ENCODE measurements around the gene SH2D6. TPM values are rescaled to one million over a fixed set of nuclear protein-coding genes. Genes with fewer than 3 reads are reported as not detected.

Gene SH2D6
- total RNA-seq, 6 experiments from 2014 or later, result 0.25 to 0.52 (median 0.37) TPM; not detected in 3

DNA sequence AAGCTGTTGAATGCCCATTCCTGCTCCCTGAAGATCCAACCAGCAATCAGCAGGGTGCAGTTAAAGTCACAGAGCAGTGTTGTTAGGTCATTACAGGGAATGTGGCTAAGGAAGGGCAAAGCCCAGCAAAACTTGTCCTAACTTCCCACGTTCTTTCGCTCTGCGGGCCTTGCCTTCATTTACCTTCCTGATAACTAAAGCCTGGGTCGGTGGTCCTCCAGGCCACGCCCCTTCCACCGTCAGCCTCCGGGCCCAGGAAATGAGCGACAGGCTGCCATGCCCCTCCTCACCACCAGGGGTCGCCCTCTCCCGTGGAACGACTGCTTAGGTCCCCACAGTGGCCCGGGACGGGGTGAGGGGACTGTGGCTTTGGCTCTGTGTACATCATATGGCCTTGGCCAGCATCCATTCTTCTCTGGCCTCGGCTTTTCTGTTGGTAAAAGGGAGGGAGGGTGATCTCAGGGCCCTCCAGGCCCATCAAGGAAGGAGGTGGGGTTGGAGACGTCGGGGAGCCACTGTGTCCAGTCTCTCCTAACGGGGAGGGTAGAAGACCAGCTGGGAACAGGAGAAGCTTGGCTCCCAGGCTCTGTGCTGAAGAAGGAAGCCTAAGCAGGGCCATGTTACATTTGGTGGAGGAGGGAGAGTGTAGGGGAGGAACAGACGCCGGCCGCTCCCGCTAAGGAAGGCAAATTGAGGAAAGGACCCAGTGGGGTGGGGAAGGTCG, 2.2 kb downstream of the SH2D6 start:
- Mint-ChIP-seq H3K27ac (peak overlapping the region; percentile 85), H3K27me3 (ENCODE audit: insufficient read depth) (peaks cover 4% of the 10 kb centered on the region; the same call in 1 of the 2 replicates), H3K9me3 (no peaks in the 10 kb centered on the region), H3K4me1 (ENCODE audit: low read depth) (peaks cover 31% of the 10 kb centered on the region), H3K4me3 (peak overlapping the region; percentile 60), H3K36me3 (ENCODE audit: low read depth) (no peaks in the 10 kb centered on the region)
- TF ChIP-seq, protein P1, sequence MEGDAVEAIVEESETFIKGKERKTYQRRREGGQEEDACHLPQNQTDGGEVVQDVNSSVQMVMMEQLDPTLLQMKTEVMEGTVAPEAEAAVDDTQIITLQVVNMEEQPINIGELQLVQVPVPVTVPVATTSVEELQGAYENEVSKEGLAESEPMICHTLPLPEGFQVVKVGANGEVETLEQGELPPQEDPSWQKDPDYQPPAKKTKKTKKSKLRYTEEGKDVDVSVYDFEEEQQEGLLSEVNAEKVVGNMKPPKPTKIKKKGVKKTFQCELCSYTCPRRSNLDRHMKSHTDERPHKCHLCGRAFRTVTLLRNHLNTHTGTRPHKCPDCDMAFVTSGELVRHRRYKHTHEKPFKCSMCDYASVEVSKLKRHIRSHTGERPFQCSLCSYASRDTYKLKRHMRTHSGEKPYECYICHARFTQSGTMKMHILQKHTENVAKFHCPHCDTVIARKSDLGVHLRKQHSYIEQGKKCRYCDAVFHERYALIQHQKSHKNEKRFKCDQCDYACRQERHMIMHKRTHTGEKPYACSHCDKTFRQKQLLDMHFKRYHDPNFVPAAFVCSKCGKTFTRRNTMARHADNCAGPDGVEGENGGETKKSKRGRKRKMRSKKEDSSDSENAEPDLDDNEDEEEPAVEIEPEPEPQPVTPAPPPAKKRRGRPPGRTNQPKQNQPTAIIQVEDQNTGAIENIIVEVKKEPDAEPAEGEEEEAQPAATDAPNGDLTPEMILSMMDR (IDR thresholded peaks at IDR 0.05), result peak; percentile 100
- DNase-seq, result peak; percentile 43

DNA sequence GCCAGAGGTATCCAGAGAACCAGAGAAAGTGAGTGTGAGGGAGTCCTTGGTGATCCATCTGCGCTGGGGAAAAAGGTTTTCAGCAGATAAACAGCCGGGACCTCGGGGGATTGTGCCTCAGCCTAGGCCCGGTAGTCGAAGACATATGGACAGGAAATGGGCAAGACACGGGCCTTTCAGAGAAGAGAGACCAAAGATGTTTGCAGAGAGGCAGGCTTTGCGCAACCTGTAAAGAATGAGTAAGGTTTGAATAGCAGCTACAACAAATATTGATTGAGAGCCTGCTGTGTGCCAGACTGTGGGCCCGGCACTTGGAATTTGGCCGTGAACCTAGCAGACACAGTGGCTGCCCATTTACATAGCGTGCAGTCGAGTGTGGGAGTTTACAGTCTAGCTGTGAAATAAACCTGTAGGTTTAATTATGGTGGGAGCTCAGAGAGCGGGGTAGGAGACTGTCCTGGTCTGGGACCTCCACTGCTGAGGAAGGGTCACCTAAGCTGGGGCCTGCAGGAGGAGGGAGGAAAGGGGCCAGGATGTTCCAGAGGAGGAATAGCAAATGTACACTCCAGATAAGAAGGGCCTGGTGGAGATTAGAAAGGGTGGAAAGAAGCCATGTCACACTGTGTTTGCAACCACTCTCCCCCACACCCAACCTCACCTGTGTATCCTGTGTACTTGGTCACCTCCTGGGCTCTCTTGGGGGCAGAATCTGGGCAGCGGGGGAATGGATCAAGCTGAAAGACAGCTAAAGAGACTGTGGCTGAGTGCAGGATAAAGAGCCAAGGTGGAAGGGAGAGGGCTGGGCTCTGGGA, 3.0 kb downstream of the SH2D6 start:
- Mint-ChIP-seq H3K36me3 (ENCODE audit: low read depth) (no peaks in the 10 kb centered on the region), H3K9me3 (no peaks in the 10 kb centered on the region), H3K4me1 (ENCODE audit: low read depth) (peaks cover 31% of the 10 kb centered on the region), H3K4me3 (peak overlapping the region; percentile 60; the same call in 1 of the 2 replicates), H3K27ac (peak overlapping the region; percentile 85), H3K27me3 (ENCODE audit: insufficient read depth) (peaks cover 4% of the 10 kb centered on the region; the same call in 1 of the 2 replicates)
- DNase-seq, result no peak
- TF ChIP-seq, protein P1 (IDR thresholded peaks at IDR 0.05), result no peak

DNA sequence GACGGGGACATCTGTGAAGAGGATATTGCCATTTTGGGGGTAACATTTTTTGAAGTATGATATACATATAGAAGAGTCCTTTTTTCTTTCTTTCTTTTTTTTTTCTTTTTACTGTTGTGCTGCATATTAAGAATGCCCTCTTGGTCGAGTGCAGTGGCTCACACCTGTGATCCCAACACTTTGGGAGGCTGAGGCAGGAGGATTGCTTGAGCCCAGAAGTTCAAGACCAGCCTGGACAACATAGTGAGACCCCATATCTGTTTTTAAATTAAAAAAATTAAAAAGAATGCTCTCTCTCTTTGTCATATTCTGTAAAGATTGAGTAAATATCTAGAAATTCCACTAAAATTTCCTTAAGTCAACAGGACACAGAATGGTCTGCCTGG, 3.6 kb downstream of the SH2D6 start:
- H3K4me1 Mint-ChIP-seq (ENCODE audit: low read depth), result peaks cover 31% of the 10 kb centered on the region
- TF ChIP-seq, protein P1 (IDR thresholded peaks at IDR 0.05), result no peak
- peak overlapping the region; percentile 85; the same call in 1 of the 2 replicates for H3K27ac Mint-ChIP-seq
- no peaks in the 10 kb centered on the region for H3K9me3 Mint-ChIP-seq
- no peak overlapping the region for H3K4me3 Mint-ChIP-seq
- no peaks in the 10 kb centered on the region for H3K36me3 Mint-ChIP-seq (ENCODE audit: low read depth)
- H3K27me3 Mint-ChIP-seq (ENCODE audit: insufficient read depth), result peaks cover 4% of the 10 kb centered on the region; the same call in 1 of the 2 replicates
- no peak for DNase-seq

DNA sequence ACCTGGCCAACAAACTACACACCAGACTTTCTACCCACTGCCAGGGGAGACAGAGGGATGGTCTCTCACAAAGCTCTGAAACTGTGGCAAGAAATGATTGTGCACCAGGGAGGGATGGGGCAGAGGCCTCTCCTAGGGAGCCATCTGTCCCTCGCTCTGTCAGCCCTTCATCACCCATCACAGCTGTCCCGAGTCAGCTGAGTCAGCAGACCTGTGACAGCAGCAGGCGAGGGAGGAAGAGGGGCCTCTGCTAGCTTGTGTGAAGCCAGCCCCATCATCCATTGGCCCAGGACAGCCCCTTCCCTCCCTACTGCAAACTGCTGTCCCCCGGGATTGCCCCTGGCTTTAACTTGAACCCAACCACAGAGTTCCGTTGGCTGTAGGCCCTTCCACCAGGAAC, 5.0 kb downstream of the SH2D6 start:
- H3K27me3 Mint-ChIP-seq (ENCODE audit: insufficient read depth), result 0 out of 2 replicates have a peak, but pooled peaks cover 2% of the 10 kb centered on the region
- no peaks in the 10 kb centered on the region for H3K9me3 Mint-ChIP-seq
- H3K36me3 Mint-ChIP-seq (ENCODE audit: low read depth), result no peaks in the 10 kb centered on the region
- no peak overlapping the region for H3K4me3 Mint-ChIP-seq
- no peak for DNase-seq
- no peak overlapping the region for H3K27ac Mint-ChIP-seq
- TF ChIP-seq, protein P1 (IDR thresholded peaks at IDR 0.05), result no peak
- H3K4me1 Mint-ChIP-seq (ENCODE audit: low read depth), result peaks cover 31% of the 10 kb centered on the region

DNA sequence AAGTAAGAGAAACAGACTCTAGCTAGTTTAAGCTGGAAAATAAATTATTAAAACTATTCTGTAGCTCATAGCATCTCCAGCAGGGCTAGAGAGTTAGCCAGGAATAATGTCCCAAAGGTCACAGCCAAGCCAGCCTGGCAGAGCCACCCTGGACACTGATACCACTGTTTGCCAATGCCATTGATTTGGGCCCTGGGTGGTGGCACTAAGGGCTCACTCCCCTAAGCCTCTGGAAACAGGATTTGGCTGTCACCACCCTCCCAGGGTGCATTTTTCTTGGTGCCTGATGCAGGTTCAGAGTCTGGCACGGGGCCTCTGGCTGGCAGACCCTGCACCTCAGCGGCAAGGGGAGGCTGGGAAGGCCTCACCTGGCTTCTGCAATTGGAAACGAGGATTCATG, 7.1 kb downstream of the SH2D6 start:
- H3K27me3 Mint-ChIP-seq (ENCODE audit: insufficient read depth), result 0 out of 2 replicates have a peak, but pooled peaks cover 2% of the 10 kb centered on the region
- DNase-seq, result no peak
- H3K27ac Mint-ChIP-seq, result no peak overlapping the region
- H3K4me3 Mint-ChIP-seq, result no peak overlapping the region
- TF ChIP-seq, protein P1 (IDR thresholded peaks at IDR 0.05), result no peak
- H3K9me3 Mint-ChIP-seq, result no peaks in the 10 kb centered on the region
- H3K4me1 Mint-ChIP-seq (ENCODE audit: low read depth), result peaks cover 14% of the 10 kb centered on the region
- H3K36me3 Mint-ChIP-seq (ENCODE audit: low read depth), result no peaks in the 10 kb centered on the region
